GM23248 (cell line): Measurements from ENCODE around the gene SPATS1.

Experiments used
- EZH2 ChIP-seq: fragments of 200-600 bp; sonication (generic); IDR thresholded peaks from 2 replicates; pipeline ENCODE4 v1.6.1; 2018; ENCODE audit warnings: antibody characterized with exemption, mild to moderate bottlenecking; ENCODE audit not compliant: insufficient read depth, poor library complexity, severe bottlenecking
- EZH2phosphoT487 ChIP-seq: fragments of 200-600 bp; sonication (generic); IDR thresholded peaks from 2 replicates; pipeline ENCODE4 v1.6.1; 2018; ENCODE audit warnings: antibody characterized with exemption, moderate library complexity, mild to moderate bottlenecking, low read depth; ENCODE audit not compliant: insufficient read depth

DNA sequence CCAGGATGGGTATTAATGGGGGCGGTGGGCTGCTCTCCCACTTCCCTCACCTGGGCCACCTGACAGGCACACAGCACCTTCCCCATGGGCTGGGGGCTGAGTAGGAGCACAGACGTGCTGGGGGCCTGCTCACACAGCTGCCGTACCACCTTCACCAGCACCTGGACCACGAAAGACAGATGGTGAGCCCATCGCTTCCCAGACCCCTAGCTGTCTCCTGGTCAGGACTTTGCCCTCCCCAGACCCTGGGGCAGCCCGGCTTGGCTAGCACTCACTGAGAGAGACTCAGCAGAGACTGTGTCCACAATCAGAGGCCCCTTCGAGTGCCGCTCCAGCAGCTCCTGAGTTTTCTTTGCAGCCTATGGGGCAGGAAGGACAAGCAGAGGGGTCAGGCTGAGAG is 41.3 kb upstream of the SPATS1 start:
- TF ChIP-seq EZH2 (no peak), EZH2phosphoT487 (no peak)
